ENCODE results near the gene CPB2.

- TF ChIP-seq CTCF (IDR thresholded peaks at IDR 0.05 in 4 of 5, conservative IDR thresholded peaks at IDR 0.05 in 1 of 5) (no peak), POLR2A (IDR thresholded peaks at IDR 0.05) (no peak)
Observed at GRCh38 chr13:46127358-46128023, 22.7 kb upstream of the CPB2 start.
